HG03095 (cell line): ENCODE data around the gene PLCB4.

Source experiments
- ATAC-seq: cut with Tn5 transposase; IDR thresholded peaks from one replicate; pipeline ENCODE4 v1.9.1; 2021; ENCODE audit warnings: moderate library complexity; ENCODE audit not compliant: unreplicated experiment

PLCB4 gene

DNA sequence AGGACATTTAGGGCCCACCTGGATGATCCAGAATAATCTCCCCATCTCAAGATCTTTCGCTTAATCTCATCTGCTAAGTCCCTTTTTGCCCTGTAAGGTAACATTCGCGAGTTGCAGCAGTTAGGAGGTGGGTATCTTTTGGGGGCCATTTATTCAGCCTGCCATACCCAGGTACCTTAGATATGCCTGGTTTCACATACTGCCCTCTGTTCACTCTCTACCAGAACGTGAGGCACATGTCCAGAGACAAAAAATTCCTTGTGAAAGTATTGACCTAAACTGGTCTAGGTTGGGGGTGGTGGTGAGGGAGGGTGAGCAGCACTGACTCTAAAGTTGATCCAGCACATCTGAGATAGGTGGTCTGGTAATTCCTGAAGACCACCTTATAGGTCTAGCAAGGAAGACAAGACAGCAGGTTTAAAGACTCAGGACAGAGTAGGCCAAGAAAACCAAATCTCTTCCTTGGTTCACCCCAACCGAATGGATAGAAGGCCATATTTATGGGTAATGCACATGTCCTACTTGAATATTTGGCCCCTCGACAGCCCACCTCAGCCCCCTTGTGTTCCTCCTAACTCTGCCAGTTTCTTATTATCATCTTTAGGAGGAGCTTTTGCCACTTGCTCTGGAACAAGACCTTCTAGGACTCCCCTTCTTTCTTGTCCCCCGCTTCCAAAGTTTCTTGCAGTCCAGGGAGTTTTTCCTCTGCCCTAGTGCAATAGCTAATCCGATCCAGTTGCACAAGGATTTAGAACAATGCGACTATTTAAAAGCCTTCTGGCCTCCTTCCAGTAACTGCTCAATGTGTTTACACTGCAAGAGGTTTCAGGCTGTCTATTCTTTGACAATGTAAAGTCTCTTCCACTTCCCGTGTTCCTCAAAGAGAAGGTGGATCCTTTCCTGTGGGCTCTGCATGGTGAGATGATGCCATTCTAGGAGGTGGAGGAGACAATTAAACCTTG, 232.5 kb downstream of the PLCB4 start:
- ATAC-seq = no peak

- no peak for ATAC-seq
These were observed 233.2 kb downstream of the PLCB4 start for GRCh38 chr20:9302091-9302462.

GRCh38 chr20:9306521-9306920, 237.6 kb downstream of the PLCB4 start:
- no peak for ATAC-seq

DNA sequence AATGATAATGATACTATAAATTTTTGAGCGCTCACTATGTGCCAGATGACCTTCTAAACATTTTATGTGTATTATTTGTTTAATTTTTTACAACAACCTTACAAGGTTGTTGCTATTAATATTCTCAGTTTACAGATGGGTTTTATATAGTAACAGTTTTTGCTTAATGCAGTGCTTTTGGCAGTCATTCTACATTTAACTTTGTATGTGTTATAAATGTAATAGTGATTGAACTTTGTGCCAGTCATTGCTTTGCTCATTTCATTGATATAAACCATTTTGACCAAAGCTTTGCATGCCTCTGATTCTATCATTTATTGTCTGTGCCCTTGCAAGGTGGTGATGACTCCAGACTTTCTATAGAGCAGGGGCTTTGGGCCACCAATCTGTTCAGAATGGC, 239.2 kb downstream of the PLCB4 start:
- no peak for ATAC-seq

GRCh38 chr20:9311132-9311531, 242.2 kb downstream of the PLCB4 start:
- ATAC-seq = no peak

GRCh38 chr20:9319687-9320384, 250.9 kb downstream of the PLCB4 start:
- ATAC-seq = no peak

GRCh38 chr20:9321007-9321406, 252.1 kb downstream of the PLCB4 start:
- no peak for ATAC-seq

DNA sequence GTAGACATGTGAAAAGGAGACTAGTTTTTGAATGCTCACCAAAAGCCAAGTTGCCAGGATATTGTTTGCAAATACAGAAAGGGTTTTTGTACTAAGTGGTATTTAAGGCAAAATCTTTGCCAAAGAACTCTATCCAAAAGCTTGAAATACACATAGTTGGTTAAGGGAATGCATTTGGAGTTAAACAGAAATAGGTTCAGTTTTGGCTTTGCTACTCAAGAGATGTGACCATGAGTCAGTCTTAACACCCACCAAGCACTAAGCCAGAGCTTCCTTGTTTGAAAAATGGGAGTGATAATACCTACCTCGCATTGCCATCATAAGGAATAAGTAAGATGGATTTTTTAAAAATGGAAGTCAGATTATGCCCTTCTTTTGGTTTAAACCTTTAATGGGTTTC, 253.8 kb downstream of the PLCB4 start:
- no peak for ATAC-seq

GRCh38 chr20:9323622-9324021, 254.7 kb downstream of the PLCB4 start:
- no peak for ATAC-seq

- ATAC-seq = no peak
These were observed 260.6 kb downstream of the PLCB4 start for GRCh38 chr20:9329355-9330101.

DNA sequence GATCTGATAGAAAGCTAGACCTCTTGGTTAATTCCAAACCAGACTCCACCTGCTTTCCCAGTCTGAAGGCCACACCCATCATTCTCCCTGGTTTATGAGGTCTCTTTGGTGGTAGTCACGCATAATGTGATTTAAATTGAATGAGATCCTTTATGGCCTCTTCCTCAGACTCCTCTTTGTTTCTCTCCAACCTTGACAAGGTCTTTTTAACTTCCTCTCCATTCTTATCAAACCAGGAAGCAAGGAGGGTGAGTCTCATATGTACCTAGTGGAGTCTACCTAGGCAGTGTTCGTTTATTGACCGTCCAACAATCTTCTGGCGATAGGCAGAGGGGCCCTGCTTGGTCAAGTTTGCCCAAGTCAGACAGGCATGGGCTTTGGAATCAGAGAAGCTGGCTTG, 261.3 kb downstream of the PLCB4 start:
- ATAC-seq = no peak

GRCh38 chr20:9331707-9332435, 263.0 kb downstream of the PLCB4 start:
- no peak for ATAC-seq

GRCh38 chr20:9332791-9333479, 264.0 kb downstream of the PLCB4 start:
- ATAC-seq = no peak

DNA sequence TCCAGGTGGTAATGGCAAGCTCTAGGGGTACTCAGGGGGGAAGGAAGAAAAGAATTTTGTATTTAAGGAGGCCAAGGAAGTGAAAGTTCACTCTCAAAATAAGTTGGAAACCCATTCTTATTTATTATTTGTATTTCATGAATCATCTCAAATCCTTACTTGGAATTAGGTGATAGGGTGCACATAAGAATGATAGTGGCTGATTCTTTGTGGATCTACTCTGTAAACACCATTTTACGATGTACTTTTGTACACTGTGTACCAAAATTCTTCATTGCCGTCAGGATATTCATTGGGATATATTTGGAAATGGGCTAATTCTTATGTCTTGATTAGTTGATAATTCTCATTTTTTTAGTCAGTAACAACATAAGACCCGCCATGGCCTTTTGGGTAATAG, 266.0 kb downstream of the PLCB4 start:
- ATAC-seq = no peak

- ATAC-seq = no peak
These were observed 269.2 kb downstream of the PLCB4 start for GRCh38 chr20:9338101-9338500.

DNA sequence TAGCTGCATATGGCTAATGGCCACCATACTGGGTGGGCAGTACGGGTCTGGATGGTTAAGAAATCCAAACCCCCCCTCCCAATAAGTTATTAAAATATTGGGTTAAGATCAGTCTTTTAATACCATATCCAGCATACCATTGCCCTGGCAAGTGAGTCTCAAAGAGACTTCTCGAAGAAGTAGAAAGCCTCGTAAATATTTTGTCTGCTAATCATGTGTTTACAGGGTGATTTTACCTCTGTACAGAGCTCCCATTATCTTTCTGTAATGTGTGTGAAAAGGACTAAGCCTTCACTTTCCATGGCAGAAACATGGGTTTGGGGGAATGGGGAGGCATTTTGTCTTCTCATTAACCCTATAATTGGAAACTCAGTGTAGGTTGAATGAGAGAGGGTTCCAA, 270.8 kb downstream of the PLCB4 start:
- no peak for ATAC-seq

DNA sequence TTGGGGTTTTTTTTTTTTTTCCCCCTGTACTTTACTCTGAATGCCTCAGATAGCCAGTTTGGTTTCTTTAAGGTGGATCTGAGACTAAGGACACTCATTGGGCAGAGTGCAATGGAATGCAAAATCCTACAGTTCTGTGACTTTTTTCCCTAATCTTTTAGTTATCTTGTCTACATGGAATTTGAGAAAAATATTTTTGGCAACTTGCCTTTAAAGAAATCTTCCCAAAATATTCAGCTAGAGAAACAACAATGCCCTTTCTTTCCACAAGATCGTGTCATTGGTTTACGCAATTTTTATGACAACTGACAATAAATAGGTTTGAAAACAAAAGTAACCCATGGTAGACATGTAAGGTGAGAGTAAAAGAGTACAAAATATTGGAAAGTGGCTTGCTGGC, 273.8 kb downstream of the PLCB4 start:
- ATAC-seq = no peak

GRCh38 chr20:9344083-9344920, 275.4 kb downstream of the PLCB4 start:
- no peak for ATAC-seq

GRCh38 chr20:9348316-9348715, 279.4 kb downstream of the PLCB4 start:
- ATAC-seq = no peak
